WTC11 (cell line): ENCODE measurements around the gene PTPN6. TPM values are rescaled to one million over a fixed set of nuclear protein-coding genes. Genes with fewer than 3 reads are reported as not detected.
A peak's percentile ranks its signal among the peaks of the same experiment; 100 is the strongest.

Experiments used
- ATAC-seq: fragments of 200-7000 bp; cut with Tn5 transposase; 2 replicates; pipeline ENCODE4 v1.10.0; 2021; ENCODE audit warnings: mild to moderate bottlenecking, moderate library complexity
- CTCF ChIA-PET: fragments of 300-600 bp; sonication (Branson Sonifier 250); formaldehyde crosslinking; loops from one replicate; lab custom pipeline; 2021; ENCODE audit warnings: antibody characterized with exemption; lab: Charles Lee
- POLR2A ChIA-PET: fragments of 350-600 bp; sonication (Branson Sonifier 250); formaldehyde crosslinking; loops from one replicate; lab custom pipeline; 2021; ENCODE audit warnings: antibody characterized with exemption; lab: Charles Lee
- DNase-seq: peaks from one replicate; pipeline ENCODE4 v3.0.0; 2021; ENCODE audit warnings: low spot score
- H3K27ac Mint-ChIP-seq: 2 replicates; pipeline ENCODE4 v1.8.0; 2021; ENCODE audit warnings: mixed read lengths
- H3K27me3 Mint-ChIP-seq: 2 replicates; pipeline ENCODE4 v1.8.0; 2021; ENCODE audit warnings: low read depth, mild to moderate bottlenecking, moderate library complexity, mixed read lengths
- H3K36me3 Mint-ChIP-seq: 2 replicates; pipeline ENCODE4 v1.8.0; 2021; ENCODE audit warnings: mixed read lengths
- H3K4me1 Mint-ChIP-seq: 2 replicates; pipeline ENCODE4 v1.8.0; 2022; ENCODE audit warnings: mixed read lengths
- H3K4me3 Mint-ChIP-seq: 2 replicates; pipeline ENCODE4 v1.8.0; 2021; ENCODE audit warnings: mild to moderate bottlenecking, moderate library complexity, mixed read lengths
- H3K9me3 Mint-ChIP-seq: 2 replicates; pipeline ENCODE4 v1.8.0; 2021; ENCODE audit warnings: mixed read lengths
- ATF1 ChIP-seq: sonication (generic); formaldehyde crosslinking; IDR thresholded peaks from 2 replicates; pipeline ENCODE4 v1.8.1; 2023; ENCODE audit warnings: mild to moderate bottlenecking, moderate library complexity, missing genetic modification reagents
- ATF2 ChIP-seq: sonication (generic); formaldehyde crosslinking; IDR thresholded peaks from 2 replicates; pipeline ENCODE4 v1.8.1; 2022; ENCODE audit warnings: low read depth, missing genetic modification reagents, borderline replicate concordance
- E2F4 ChIP-seq: sonication (generic); formaldehyde crosslinking; IDR thresholded peaks from 2 replicates; pipeline ENCODE4 v1.8.1; 2022; ENCODE audit warnings: low read depth, mild to moderate bottlenecking, moderate library complexity, missing genetic modification reagents, borderline replicate concordance
- ELF4 ChIP-seq: sonication (generic); formaldehyde crosslinking; IDR thresholded peaks from 2 replicates; pipeline ENCODE4 v1.8.1; 2022; ENCODE audit warnings: low read depth, mild to moderate bottlenecking, moderate library complexity, missing genetic modification reagents
- ESRRA ChIP-seq: sonication (generic); formaldehyde crosslinking; IDR thresholded peaks from 2 replicates; pipeline ENCODE4 v1.8.1; 2022; ENCODE audit warnings: mild to moderate bottlenecking, missing genetic modification reagents, borderline replicate concordance
- GABPB1 ChIP-seq: sonication (generic); formaldehyde crosslinking; IDR thresholded peaks from 2 replicates; pipeline ENCODE4 v1.8.1; 2023; ENCODE audit warnings: mild to moderate bottlenecking, missing genetic modification reagents
- GRHL2 ChIP-seq: fragments of 250-450 bp; sonication (Bioruptor Pico); IDR thresholded peaks from 2 replicates; pipeline ENCODE4 v1.8.0; 2022; ENCODE audit warnings: mild to moderate bottlenecking, moderate library complexity; ENCODE audit not compliant: insufficient replicate concordance, severe bottlenecking
- HMGXB4 ChIP-seq: sonication (generic); formaldehyde crosslinking; IDR thresholded peaks from 2 replicates; pipeline ENCODE4 v1.8.1; 2023; ENCODE audit warnings: mild to moderate bottlenecking, moderate library complexity, missing genetic modification reagents
- MYBL2 ChIP-seq: sonication (generic); formaldehyde crosslinking; IDR thresholded peaks from 2 replicates; pipeline ENCODE4 v1.8.1; 2023; ENCODE audit warnings: mild to moderate bottlenecking, moderate library complexity, missing genetic modification reagents
- NFYB ChIP-seq: sonication (generic); formaldehyde crosslinking; conservative IDR thresholded peaks from 2 replicates; pipeline ENCODE4 v1.8.0; 2022; ENCODE audit warnings: low read depth, missing genetic modification reagents
- NR1H2 ChIP-seq: sonication (generic); formaldehyde crosslinking; IDR thresholded peaks from 2 replicates; pipeline ENCODE4 v1.9.0; 2021; ENCODE audit warnings: mild to moderate bottlenecking, moderate library complexity, missing genetic modification reagents
- PRDM15 ChIP-seq: sonication (generic); formaldehyde crosslinking; IDR thresholded peaks from 2 replicates; pipeline ENCODE4 v1.8.0; 2022; ENCODE audit warnings: missing genetic modification reagents
- SOX15 ChIP-seq: fragments of 250-450 bp; sonication (Bioruptor Pico); IDR thresholded peaks from 2 replicates; pipeline ENCODE4 v1.9.0; 2021; ENCODE audit warnings: mild to moderate bottlenecking
- SP1 ChIP-seq: sonication (generic); formaldehyde crosslinking; conservative IDR thresholded peaks from 2 replicates; pipeline ENCODE4 v1.8.1; 2022; ENCODE audit warnings: missing genetic modification reagents
- ZNF121 ChIP-seq: sonication (generic); formaldehyde crosslinking; IDR thresholded peaks from 2 replicates; pipeline ENCODE4 v1.8.0; 2023; ENCODE audit warnings: missing genetic modification reagents
- ZNF232 ChIP-seq: sonication (generic); formaldehyde crosslinking; IDR thresholded peaks from 2 replicates; pipeline ENCODE4 v1.8.0; 2022; ENCODE audit warnings: mild to moderate bottlenecking, missing genetic modification reagents
- ZNF263 ChIP-seq: sonication (generic); formaldehyde crosslinking; IDR thresholded peaks from 2 replicates; pipeline ENCODE4 v1.8.1; 2022; ENCODE audit warnings: low read depth, mild to moderate bottlenecking, moderate library complexity, missing genetic modification reagents
- ZNF281 ChIP-seq: sonication (generic); formaldehyde crosslinking; IDR thresholded peaks from 2 replicates; pipeline ENCODE4 v1.8.0; 2023; ENCODE audit warnings: mild to moderate bottlenecking, missing genetic modification reagents
- ZNF396 ChIP-seq: fragments of 250-450 bp; sonication (Bioruptor Pico); IDR thresholded peaks from 2 replicates; pipeline ENCODE4 v1.8.0; 2021; ENCODE audit warnings: mild to moderate bottlenecking, moderate library complexity, borderline replicate concordance
- ZNF423 ChIP-seq: fragments of 250-450 bp; sonication (Bioruptor Pico); IDR thresholded peaks from 2 replicates; pipeline ENCODE4 v2.1.2; 2022; ENCODE audit warnings: mild to moderate bottlenecking, moderate library complexity
- ZNF671 ChIP-seq: fragments of 250-450 bp; sonication (Bioruptor Pico); IDR thresholded peaks from 2 replicates; pipeline ENCODE4 v1.8.0; 2021; ENCODE audit warnings: mild to moderate bottlenecking
- total RNA-seq: library from RNA; stranded (reverse); gene quantifications from 3 replicates; pipeline ENCODE4 v1.2.3, GENCODE V29; 2021

The PTPN6 gene
- total RNA-seq, 1 experiment from 2014 or later = 27.1 TPM

- peaks cover 39% of the 10 kb centered on the region for H3K36me3 Mint-ChIP-seq
- ChIA-PET CTCF (interaction anchor here (2.5 to 9.1 kb wide), 3 partner anchors 9 to 47 kb away, joined by 13 to 45 read pairs (median 13); partner anchors contain the start of gene SPSB2), POLR2A (interaction anchor here (0.6 to 0.8 kb wide), 2 partner anchors 9 to 47 kb away, joined by 4 read pairs; no protein-coding TSS in a partner anchor)
- no peaks in the 10 kb centered on the region for H3K9me3 Mint-ChIP-seq
- peak overlapping the region; percentile 97; the same call in 1 of the 2 replicates for H3K4me3 Mint-ChIP-seq
- H3K27me3 Mint-ChIP-seq = peaks cover 8% of the 10 kb centered on the region
- no peak for DNase-seq
- H3K4me1 Mint-ChIP-seq = peaks cover 39% of the 10 kb centered on the region
- no peak for ATAC-seq
- no peak for TF ChIP-seq SOX15 (CRISPR knock-in tag)
- TF ChIP-seq E2F4 = no peak
- TF ChIP-seq ATF2 (CRISPR knock-in tag) = no peak
- TF ChIP-seq ESRRA (CRISPR knock-in tag) = no peak
- no peak for TF ChIP-seq ZNF671 (CRISPR knock-in tag)
- TF ChIP-seq NR1H2 = no peak
- no peak for TF ChIP-seq ZNF263 (CRISPR knock-in tag)
- no peak for TF ChIP-seq ELF4
- TF ChIP-seq PRDM15 (CRISPR knock-in tag) = no peak
- no peak for TF ChIP-seq ZNF232 (CRISPR knock-in tag)
- TF ChIP-seq ZNF281 (CRISPR knock-in tag) = no peak
- no peak for TF ChIP-seq ZNF121
- H3K27ac Mint-ChIP-seq = no peak overlapping the region; the same call in 1 of the 2 replicates
These were observed 34.5 kb upstream of the PTPN6 start for GRCh38 chr12:6916426-6917200.

- Mint-ChIP-seq H3K36me3 (peaks cover 48% of the 10 kb centered on the region), H3K9me3 (no peaks in the 10 kb centered on the region), H3K27ac (no peak overlapping the region), H3K4me3 (no peak overlapping the region), H3K4me1 (peaks cover 38% of the 10 kb centered on the region), H3K27me3 (peaks cover 6% of the 10 kb centered on the region)
- POLR2A ChIA-PET = no interaction called here
- no peak for ATAC-seq
- CTCF ChIA-PET = interaction anchor here (0.9 to 9.1 kb wide), 4 partner anchors 8 to 48 kb away, joined by 3 to 45 read pairs (median 8); partner anchors contain the start of gene SPSB2
- DNase-seq = no peak
- TF ChIP-seq GRHL2 (CRISPR knock-in tag) = no peak
- TF ChIP-seq ZNF396 (CRISPR knock-in tag) = no peak
- TF ChIP-seq SOX15 (CRISPR knock-in tag) = no peak
- no peak for TF ChIP-seq ZNF121
- no peak for TF ChIP-seq ZNF232 (CRISPR knock-in tag)
- TF ChIP-seq NFYB (CRISPR knock-in tag) = no peak
- no peak for TF ChIP-seq ZNF423 (CRISPR knock-in tag)
- no peak for TF ChIP-seq SP1 (CRISPR knock-in tag)
- TF ChIP-seq MYBL2 (CRISPR knock-in tag) = no peak
- TF ChIP-seq HMGXB4 (CRISPR knock-in tag) = no peak
- TF ChIP-seq GABPB1 = no peak
- no peak for TF ChIP-seq ATF1
These were observed 33.5 kb upstream of the PTPN6 start for GRCh38 chr12:6917491-6918231.
